ENCODE measurements around the gene JUNB. TPM values are rescaled to one million over a fixed set of nuclear protein-coding genes. Genes with fewer than 3 reads are reported as not detected.

Gene JUNB
- total RNA-seq, 1 donor from 2014 or later: 157 TPM

GRCh38 chr19:12842511-12842910, 51.2 kb downstream of the JUNB start:
- DNase-seq: no peak

Small RNA genes within 50 kb of the gene (small RNA-seq; reads per million reads assigned to genes)
- gene MIR5684 (ENCODE audit: low replicate concordance): 0.05 reads per million

Other genes starting within 250 kb of the JUNB start
- gene ZNF564, start 240.0 kb upstream of the JUNB start, total RNA-seq: 13.2 TPM
- 6.1 TPM for gene ZNF490, start 180.7 kb upstream of the JUNB start, total RNA-seq
- 26.3 TPM for gene ZNF791, start 180.6 kb upstream of the JUNB start, total RNA-seq
- 44.5 TPM for gene MAN2B1, start 124.7 kb upstream of the JUNB start, total RNA-seq
- 7.2 TPM for gene WDR83, start 124.7 kb upstream of the JUNB start, total RNA-seq
- gene DHPS, start 109.6 kb upstream of the JUNB start, total RNA-seq: 64.5 TPM
- not detected for gene GNG14, start 103.5 kb upstream of the JUNB start, total RNA-seq
- gene FBXW9, start 94.9 kb upstream of the JUNB start, total RNA-seq: 8.0 TPM
- gene TNPO2, start 67.6 kb upstream of the JUNB start, total RNA-seq: 44.7 TPM
- 121 TPM for gene TRIR, start 56.8 kb upstream of the JUNB start, total RNA-seq
- gene GET3, start 54.0 kb upstream of the JUNB start, total RNA-seq: 42.9 TPM
- not detected for gene BEST2, start 39.7 kb upstream of the JUNB start, total RNA-seq
- 68.5 TPM for gene HOOK2, start 15.9 kb upstream of the JUNB start, total RNA-seq
- gene PRDX2, start 10.3 kb downstream of the JUNB start, total RNA-seq: 304 TPM
- not detected for gene THSD8, start 10.6 kb downstream of the JUNB start, total RNA-seq
- 10.4 TPM for gene RNASEH2A, start 15.1 kb downstream of the JUNB start, total RNA-seq
- gene RTBDN, start 43.1 kb downstream of the JUNB start, total RNA-seq: not detected
- 0.92 TPM for gene MAST1, start 47.0 kb downstream of the JUNB start, total RNA-seq
- gene DNASE2, start 90.0 kb downstream of the JUNB start, total RNA-seq: 9.1 TPM
- gene KLF1, start 95.7 kb downstream of the JUNB start, total RNA-seq: 1.6 TPM
- 46.5 TPM for gene GCDH, start 99.7 kb downstream of the JUNB start, total RNA-seq
- not detected for gene SYCE2, start 127.8 kb downstream of the JUNB start, total RNA-seq
- gene FARSA, start 142.2 kb downstream of the JUNB start, total RNA-seq: 36.9 TPM
- gene CALR, start 147.1 kb downstream of the JUNB start, total RNA-seq: 383 TPM
- gene RAD23A, start 154.4 kb downstream of the JUNB start, total RNA-seq: 77.8 TPM
- 30.1 TPM for gene GADD45GIP1, start 165.7 kb downstream of the JUNB start, total RNA-seq
- gene DAND5, start 178.1 kb downstream of the JUNB start, total RNA-seq: not detected
- gene NFIX, start 204.0 kb downstream of the JUNB start, total RNA-seq: 144 TPM